ENCODE data around the gene SGCD. TPM values are rescaled to one million over a fixed set of nuclear protein-coding genes. Genes with fewer than 3 reads are reported as not detected.

The SGCD gene
- total RNA-seq, 1 experiment from 2014 or later: not detected

DNA sequence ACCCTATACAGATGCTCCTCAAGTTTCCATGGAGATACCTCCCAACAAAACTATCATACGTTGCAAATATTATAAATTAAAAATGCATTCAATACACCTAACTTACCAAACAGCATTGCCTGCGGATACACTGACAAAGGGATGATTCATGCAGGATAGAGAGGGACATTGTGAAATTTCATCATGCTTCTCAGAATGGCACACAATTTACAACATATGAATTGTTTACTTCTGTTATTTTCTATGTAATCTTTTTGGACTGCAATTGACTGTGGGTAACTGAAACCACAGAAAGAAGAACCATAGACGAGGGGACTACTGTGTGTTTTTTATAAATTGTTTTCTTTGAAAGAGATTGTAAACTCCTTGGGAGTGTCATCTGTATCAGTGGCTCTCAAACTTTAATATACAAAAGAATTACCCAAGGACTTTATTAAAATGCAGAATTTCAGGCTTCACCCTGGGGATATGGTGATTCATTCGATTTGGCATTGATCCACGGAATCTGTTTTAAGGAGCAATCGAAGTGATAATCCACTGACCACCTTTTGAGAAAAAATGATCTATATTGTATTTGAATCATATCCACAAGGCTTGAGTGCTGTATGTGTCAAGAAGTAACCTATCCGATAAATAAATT is 146.4 kb downstream of the SGCD start:
- H3K4me2 ChIP-seq (ENCODE audit: low read length): no peak overlapping the region
- no peak for TF ChIP-seq EZH2phosphoT487 (IDR thresholded peaks at IDR 0.05; ENCODE audit: borderline replicate concordance)
- no peak for TF ChIP-seq SIN3A (IDR thresholded peaks at IDR 0.05; ENCODE audit: low read depth)
- TF ChIP-seq ZFX (IDR thresholded peaks at IDR 0.05): no peak
- no peak for TF ChIP-seq TCF7L2 (IDR thresholded peaks at IDR 0.05; ENCODE audit: borderline replicate concordance, extremely low read depth, insufficient read depth, insufficient read length)
- no peak for TF ChIP-seq EZH2 (IDR thresholded peaks at IDR 0.05)
- no peak for TF ChIP-seq EGR1 (IDR thresholded peaks at IDR 0.05; ENCODE audit: low read depth)
- TF ChIP-seq, protein P1, sequence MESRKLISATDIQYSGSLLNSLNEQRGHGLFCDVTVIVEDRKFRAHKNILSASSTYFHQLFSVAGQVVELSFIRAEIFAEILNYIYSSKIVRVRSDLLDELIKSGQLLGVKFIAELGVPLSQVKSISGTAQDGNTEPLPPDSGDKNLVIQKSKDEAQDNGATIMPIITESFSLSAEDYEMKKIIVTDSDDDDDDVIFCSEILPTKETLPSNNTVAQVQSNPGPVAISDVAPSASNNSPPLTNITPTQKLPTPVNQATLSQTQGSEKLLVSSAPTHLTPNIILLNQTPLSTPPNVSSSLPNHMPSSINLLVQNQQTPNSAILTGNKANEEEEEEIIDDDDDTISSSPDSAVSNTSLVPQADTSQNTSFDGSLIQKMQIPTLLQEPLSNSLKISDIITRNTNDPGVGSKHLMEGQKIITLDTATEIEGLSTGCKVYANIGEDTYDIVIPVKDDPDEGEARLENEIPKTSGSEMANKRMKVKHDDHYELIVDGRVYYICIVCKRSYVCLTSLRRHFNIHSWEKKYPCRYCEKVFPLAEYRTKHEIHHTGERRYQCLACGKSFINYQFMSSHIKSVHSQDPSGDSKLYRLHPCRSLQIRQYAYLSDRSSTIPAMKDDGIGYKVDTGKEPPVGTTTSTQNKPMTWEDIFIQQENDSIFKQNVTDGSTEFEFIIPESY (IDR thresholded peaks at IDR 0.05; ENCODE audit: extremely low read depth, insufficient replicate concordance, low read length): no peak
- TF ChIP-seq, protein P2, sequence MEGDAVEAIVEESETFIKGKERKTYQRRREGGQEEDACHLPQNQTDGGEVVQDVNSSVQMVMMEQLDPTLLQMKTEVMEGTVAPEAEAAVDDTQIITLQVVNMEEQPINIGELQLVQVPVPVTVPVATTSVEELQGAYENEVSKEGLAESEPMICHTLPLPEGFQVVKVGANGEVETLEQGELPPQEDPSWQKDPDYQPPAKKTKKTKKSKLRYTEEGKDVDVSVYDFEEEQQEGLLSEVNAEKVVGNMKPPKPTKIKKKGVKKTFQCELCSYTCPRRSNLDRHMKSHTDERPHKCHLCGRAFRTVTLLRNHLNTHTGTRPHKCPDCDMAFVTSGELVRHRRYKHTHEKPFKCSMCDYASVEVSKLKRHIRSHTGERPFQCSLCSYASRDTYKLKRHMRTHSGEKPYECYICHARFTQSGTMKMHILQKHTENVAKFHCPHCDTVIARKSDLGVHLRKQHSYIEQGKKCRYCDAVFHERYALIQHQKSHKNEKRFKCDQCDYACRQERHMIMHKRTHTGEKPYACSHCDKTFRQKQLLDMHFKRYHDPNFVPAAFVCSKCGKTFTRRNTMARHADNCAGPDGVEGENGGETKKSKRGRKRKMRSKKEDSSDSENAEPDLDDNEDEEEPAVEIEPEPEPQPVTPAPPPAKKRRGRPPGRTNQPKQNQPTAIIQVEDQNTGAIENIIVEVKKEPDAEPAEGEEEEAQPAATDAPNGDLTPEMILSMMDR (IDR thresholded peaks at IDR 0.05 in 2 of 3, conservative IDR thresholded peaks at IDR 0.05 in 1 of 3; ENCODE audit: borderline replicate concordance in 1 of 3, insufficient read depth in 1 of 3, low read depth in 2 of 3, low read length in 2 of 3): no peak
- no peak for TF ChIP-seq FOSL1 (IDR thresholded peaks at IDR 0.05; ENCODE audit: low read depth)
- no peak for TF ChIP-seq ZNF274 (IDR thresholded peaks at IDR 0.05; ENCODE audit: low read depth, low read length)
- TF ChIP-seq POLR2A (IDR thresholded peaks at IDR 0.05; ENCODE audit: borderline replicate concordance, extremely low read depth, insufficient read depth, insufficient read length): no peak
- TF ChIP-seq SRF (IDR thresholded peaks at IDR 0.05; ENCODE audit: low read depth): no peak
- TF ChIP-seq, protein P3, sequence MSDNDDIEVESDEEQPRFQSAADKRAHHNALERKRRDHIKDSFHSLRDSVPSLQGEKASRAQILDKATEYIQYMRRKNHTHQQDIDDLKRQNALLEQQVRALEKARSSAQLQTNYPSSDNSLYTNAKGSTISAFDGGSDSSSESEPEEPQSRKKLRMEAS (IDR thresholded peaks at IDR 0.05): no peak
- TF ChIP-seq ELF1 (IDR thresholded peaks at IDR 0.05; ENCODE audit: borderline replicate concordance, low read depth): no peak
- no peak for TF ChIP-seq RAD21 (IDR thresholded peaks at IDR 0.05; ENCODE audit: low read depth)
- no peak for TF ChIP-seq CBX3 (IDR thresholded peaks at IDR 0.05; ENCODE audit: low read depth)
- ChIA-PET POLR2A (no interaction called here), RAD21 (ENCODE audit: low non-redundant PET in 1 of 2, low total read pairs in 2 of 2, uncharacterized antibody in 2 of 2, unreplicated experiment in 2 of 2) (no interaction called here), CTCF (no interaction called here)
- H3K27me3 ChIP-seq (ENCODE audit: insufficient read depth, low read length): no peaks in the 10 kb centered on the region
- no peak overlapping the region for H2AFZ ChIP-seq (ENCODE audit: low read depth, low read length, poor library complexity, severe bottlenecking)
- no peak overlapping the region for H3K9ac ChIP-seq (ENCODE audit: low read length)
- DNase-seq (ENCODE audit: low read depth, low spot score): no peak
- ATAC-seq: no peak
- H3K9me3 ChIP-seq (ENCODE audit: control insufficient read depth in 1 of 2, insufficient read depth in 1 of 2, low read depth in 1 of 2, low read length in 2 of 2): no peaks in the 10 kb centered on the region; a peak in 1 of 4 replicates
- no TSS peak for BruUV-seq (replicated peaks)
- H3K36me3 ChIP-seq (ENCODE audit: control insufficient read depth in 1 of 2, insufficient read depth in 2 of 2, low read length in 2 of 2): no peaks in the 10 kb centered on the region
- no peaks in the 10 kb centered on the region for H3K4me1 ChIP-seq (ENCODE audit: control insufficient read depth in 1 of 2, insufficient read depth in 2 of 2, low read length in 2 of 2)
- H3K27ac ChIP-seq (ENCODE audit: low read depth, low read length): no peak overlapping the region
- no peaks in the 10 kb centered on the region for H4K20me1 ChIP-seq (ENCODE audit: insufficient read depth)
- H3K9me2 ChIP-seq (ENCODE audit: insufficient read depth): no peaks in the 10 kb centered on the region
- no peaks in the 10 kb centered on the region for H3K79me2 ChIP-seq (ENCODE audit: insufficient read depth, low read length)
- H3K4me3 ChIP-seq (replicated peaks in 1 of 2; ENCODE audit: low read depth in 1 of 2, low read length in 2 of 2): no peak overlapping the region
- intact Hi-C loops (cut with micrococcal nuclease): no loop called here

Data from HCT116 (cell line).